ENCODE results near the gene SHISA6.

Gene SHISA6

GRCh38 chr17:11539637-11540036 is 298.6 kb downstream of the SHISA6 start:
- DNase-seq (ENCODE audit: low spot score): no peak

DNA sequence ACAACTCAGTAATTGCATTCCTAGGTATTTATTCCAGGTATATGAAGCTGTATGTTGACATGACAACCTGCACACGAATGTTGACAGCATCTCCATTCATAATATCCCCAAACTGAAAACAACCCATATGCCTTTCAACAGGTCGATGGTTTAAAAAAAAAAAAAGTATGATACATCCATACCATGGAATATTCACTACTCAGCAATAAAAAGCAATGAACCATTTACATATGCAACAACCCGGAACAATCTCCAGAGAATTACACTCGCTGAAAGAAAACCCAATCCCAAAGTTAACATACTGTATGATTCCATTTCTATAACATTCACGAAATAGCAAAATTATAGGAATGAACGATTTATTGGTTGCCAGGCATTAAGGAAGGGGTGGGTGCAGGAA is 304.0 kb downstream of the SHISA6 start:
- DNase-seq (ENCODE audit: low spot score): no peak

DNA sequence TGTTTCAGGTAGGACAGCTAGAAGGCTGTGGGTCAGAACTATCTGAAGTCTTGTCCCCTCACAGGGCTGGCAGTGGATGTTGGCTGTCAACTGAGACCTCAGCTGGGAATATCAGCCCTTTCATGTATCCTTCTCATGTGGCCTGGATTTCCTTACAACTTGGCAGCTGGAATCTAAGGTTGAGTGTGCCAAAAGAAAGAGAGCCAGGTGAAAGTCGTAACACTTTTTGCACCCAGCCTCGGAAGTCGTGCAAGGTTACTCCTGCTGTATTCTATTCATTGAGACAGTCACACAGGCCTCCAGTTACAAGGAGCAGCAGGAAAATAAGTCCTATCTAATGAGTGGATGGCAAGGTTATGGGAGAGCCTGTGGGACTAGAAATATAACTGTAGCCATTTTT is 304.7 kb downstream of the SHISA6 start:
- DNase-seq (ENCODE audit: low spot score): no peak

DNA sequence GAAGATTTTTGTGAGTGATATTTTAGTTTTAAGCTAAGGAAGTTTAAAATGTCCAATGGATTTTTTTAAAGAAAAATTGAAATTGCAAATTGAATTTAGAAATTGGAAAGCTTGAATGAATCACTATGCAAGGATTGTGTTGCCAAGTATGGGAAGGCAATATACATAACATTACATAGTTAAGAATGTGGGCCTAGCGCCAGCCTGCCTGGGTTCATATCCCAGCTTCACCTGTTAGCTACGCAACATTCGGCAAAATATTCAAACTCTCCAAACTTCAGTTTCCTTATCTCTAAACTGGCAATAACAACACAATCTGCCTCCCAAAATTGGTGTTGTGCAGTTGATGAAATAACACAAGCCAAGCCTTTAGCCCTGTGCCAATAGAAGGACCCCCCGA is 306.8 kb downstream of the SHISA6 start:
- no peak for DNase-seq (ENCODE audit: low spot score)

DNA sequence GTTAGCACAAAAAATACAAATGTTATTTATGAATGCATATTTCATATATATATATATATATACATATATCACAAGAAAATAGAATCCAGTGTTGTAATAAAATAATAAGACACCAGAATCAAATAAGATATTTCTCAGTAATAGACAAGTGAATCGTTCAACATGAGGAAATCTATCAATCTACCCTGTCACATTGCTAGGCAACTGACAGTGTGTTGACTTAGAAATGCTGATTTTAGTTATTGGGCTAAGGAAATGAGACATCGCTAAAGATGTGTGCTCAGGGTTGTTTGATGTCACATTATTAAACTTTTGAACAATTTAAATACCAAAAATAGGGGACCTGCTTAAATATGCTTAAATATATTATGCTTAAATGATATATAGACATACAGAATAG is 307.4 kb downstream of the SHISA6 start:
- no peak for DNase-seq (ENCODE audit: low spot score)

DNA sequence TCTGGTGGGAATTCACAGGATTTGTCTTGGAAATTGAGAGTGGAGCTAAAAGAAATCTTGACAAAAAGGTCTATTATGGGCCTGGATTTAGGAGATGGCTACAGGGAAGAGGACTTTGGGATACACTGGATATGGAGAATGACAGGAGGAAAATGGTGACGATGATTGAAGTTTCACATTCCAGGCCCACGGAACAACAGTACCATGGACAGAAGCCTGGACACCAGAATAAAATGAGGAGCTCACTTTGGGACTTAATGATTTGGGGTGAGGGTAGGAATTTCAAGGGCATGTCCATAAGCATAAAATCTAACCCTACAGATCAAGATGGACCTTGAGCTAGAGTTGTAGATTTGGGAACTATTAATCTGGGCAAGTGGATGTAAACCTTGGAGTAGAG is 309.4 kb downstream of the SHISA6 start:
- no peak for DNase-seq (ENCODE audit: low spot score)

GRCh38 chr17:11551442-11551841 is 310.4 kb downstream of the SHISA6 start:
- no peak for DNase-seq (ENCODE audit: low spot score)

GRCh38 chr17:11553135-11553534 is 312.1 kb downstream of the SHISA6 start:
- DNase-seq (ENCODE audit: low spot score): no peak

DNA sequence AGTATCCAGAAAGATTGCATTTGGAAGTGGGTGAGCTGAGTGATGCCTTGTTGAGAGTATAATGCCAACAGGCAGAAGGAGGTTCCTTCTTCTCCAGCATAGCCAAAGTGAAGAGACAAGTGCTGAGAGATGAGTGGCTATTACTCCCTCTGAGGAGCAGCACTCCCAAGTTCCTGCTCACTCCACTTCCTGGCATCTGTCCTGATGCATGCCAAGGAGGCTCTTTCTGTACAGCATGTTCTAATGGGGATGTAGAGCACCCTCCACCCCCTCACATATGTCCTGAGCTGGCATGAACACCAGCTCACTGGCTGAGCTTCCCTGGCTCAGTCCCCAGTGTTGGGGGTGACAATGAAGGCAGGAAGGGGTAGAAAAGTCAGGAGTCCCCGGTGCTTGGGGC is 313.0 kb downstream of the SHISA6 start:
- DNase-seq (ENCODE audit: low spot score): no peak

DNA sequence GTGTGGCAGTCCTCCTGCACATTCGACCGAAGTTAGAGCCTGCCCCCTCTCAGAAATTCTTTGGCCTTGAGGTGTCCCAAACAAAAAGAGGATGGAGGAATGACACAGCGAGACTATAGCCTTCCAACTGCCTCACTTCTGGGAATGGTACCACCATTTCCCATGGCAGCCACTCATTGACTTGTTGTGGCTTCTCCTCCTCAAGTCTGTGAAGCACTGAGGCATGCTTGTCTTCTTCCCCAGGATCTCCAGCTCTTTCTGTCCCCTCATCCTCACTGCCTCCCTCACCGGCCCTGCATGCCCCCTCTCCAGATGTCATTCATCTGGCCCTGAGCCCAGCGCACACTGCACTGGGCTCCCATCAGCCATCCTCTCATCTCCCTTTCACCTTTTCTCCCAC is 313.5 kb downstream of the SHISA6 start:
- DNase-seq (ENCODE audit: low spot score): no peak

DNA sequence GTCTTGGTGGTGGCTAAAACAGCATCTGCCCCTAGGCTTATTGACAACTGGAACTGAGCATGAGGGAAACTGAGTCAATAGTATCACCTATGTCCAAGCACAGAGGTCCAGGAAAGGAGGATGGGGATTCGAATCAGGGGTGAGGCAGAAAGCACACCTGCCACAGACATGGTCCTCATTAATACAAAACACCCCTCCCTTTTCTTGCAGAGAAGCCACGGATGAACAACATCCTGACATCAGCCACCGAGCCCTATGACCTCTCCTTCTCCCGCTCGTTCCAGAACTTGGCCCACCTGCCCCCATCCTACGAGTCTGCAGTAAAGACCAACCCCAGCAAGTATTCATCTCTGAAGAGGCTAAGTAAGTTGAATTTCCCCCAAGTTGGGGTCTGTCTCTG is 314.5 kb downstream of the SHISA6 start:
- DNase-seq (ENCODE audit: low spot score): no peak

DNA sequence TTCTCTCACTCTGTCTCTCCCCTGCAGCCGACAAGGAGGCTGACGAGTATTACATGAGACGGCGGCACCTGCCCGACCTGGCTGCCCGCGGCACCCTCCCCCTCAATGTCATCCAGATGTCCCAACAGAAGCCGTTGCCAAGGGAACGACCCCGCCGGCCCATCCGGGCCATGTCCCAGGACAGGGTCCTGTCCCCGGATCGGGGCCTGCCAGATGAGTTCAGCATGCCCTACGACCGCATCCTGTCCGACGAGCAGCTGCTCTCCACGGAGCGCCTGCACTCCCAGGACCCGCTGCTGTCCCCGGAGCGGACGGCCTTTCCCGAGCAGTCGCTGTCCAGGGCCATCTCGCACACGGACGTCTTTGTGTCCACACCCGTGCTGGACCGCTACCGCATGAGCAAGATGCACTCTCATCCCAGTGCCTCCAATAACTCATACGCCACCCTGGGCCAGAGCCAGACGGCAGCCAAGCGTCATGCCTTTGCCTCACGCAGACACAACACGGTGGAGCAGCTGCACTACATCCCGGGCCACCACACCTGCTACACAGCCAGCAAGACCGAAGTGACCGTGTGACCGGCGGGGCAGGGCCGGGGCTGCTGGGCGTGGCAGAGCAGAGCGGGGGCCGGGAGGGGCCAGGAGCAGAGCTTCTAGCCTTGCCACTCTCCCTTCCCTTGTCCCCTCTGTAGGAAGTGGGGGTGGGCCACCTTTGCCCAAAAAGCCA is 316.9 kb downstream of the SHISA6 start:
- no peak for DNase-seq (ENCODE audit: low spot score)

DNA sequence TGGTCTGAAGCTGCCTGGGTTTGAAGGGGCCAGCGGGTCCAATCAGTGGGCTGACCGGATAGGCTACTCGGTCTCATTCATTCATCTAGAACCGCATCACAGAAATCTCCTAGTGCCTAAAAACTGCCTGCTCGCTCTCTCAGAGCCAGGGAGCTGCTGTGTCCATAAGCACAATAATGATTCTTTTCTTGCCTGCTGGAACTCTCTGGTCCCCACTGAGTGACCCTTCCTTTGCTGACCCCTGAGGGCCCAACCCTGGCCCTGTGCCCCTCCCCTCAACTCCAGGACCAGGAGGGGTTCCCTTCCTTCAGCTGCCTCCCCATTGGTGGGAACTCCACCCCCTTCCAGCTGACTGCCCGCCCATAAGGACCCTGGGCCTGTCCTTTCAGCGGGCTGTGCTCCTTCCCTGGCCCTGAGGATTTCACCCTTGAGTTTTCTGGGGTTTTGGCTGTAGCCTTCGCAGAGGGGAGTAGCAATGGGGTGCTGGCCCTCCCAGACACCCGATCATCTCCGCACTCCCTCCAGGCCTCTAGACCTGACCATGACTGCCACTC is 317.7 kb downstream of the SHISA6 start:
- DNase-seq (ENCODE audit: low spot score): no peak

DNA sequence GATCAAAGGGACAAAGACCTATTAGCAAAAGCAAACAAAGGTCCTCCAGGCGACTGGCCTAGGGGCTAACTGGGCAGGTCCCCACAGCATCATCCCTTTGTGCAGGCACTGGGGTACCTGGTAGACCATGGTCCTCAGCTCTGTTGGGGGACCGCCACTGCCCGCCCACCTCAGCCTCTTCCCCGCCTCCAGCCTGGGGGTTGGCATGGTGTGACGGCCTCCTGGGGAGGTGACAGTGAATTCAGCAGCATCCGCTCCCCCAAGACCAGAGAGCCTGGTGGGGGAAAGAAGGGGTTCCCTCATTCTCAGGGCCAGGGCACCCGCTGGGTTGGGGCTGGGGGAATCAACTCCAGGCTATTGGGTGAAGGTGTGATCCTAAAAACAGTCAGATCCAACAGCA is 318.6 kb downstream of the SHISA6 start:
- no peak for DNase-seq (ENCODE audit: low spot score)

GRCh38 chr17:11561281-11561680 is 320.3 kb downstream of the SHISA6 start:
- DNase-seq (ENCODE audit: low spot score): no peak

- DNase-seq (ENCODE audit: low spot score): no peak
Observed at GRCh38 chr17:11561702-11562101, 320.7 kb downstream of the SHISA6 start.

DNA sequence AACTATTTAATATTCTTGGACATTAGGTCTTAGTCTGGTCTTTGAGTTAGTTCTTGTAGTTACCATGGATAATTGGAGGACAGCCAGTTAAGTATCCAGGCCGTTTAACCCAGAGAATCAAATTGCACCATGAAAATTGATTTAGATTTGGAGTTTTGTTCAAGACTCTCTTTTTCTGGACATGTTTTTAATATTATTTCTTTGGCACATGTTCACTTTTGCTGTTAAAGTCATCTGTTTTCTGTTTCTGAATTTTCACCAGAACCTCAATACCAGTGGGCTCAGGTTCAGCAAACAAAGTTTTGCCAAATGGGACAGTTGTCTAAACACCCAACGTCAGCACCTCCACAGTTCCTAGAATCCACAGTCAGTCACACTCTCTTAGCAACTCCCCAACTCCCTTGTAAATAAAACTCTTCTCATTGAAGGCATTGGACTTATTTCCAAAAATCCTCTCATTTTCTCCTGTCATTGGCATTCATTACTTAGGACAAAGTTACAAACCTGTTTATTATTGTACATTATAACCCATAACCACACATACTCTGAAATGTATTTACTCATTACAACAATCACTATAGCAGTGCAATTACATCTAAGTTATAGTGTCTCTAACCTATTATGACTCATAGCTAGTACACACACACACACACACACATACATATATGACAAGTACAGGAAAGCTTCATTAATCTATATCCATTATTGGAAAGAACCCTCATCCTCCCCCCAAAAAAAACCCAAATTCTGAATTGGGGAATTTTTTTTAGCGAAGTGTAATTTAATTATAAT is 323.8 kb downstream of the SHISA6 start:
- DNase-seq (ENCODE audit: low spot score): no peak

DNA sequence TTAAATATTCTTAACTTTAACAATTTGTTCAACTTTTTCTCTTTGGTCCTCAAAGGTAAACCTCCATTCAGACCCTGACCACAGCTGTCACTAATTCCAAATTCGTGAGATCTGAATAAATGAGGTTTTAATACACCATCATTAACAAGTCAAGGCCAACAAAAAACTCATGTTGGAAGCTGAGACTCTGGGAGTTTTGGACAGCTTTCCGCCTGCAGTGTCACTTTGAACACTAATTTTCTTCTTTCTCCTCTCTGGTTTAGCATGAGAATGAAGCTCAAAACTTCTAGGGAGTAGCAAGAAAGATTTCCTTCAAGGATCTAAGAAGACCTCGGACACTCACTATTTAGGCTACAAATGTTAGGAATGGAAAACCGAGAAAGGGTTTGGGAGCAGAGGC is 324.6 kb downstream of the SHISA6 start:
- no peak for DNase-seq (ENCODE audit: low spot score)

DNA sequence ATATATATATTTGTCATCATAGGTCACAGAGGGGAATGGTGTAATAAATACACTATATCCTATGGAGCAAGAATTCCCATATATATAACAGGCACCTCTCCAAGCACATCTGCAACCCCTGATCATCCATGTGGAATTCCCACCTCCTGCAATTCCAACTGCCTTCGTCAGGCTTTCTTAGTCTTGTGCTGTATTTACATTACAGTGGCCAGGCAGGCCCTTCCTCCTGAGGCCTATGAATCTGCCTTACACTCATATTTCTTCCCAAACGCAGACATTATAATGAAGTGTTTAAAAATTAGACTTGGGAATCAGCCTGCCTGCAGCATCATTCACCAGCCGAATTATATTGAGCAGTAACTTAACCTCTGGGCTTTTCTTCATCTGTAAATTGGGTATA is 338.0 kb downstream of the SHISA6 start:
- no peak for DNase-seq (ENCODE audit: low spot score)

- DNase-seq (ENCODE audit: low spot score): no peak
Observed at GRCh38 chr17:11580677-11581076, 339.7 kb downstream of the SHISA6 start.

DNA sequence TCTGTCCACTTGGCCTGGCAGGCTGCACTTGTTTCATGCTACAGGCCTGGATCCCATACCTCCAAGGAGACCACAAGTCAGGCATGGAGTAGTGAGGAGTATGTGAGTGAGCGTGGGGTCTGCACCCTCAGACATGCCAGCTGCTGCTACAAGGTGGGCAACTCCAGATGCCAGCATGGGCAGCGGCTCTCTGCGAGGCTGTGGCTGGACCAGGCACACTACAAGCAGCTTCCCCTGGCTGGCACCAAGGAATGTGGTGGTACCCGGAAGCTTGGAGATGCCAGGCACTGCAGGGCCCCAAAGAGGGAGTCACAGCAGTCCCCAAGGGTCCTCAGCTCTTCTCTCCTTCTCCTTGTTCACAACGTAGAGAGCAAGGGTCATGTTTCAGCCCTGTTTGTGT is 341.2 kb downstream of the SHISA6 start:
- DNase-seq (ENCODE audit: low spot score): no peak

- no peak for DNase-seq (ENCODE audit: low spot score)
Observed at GRCh38 chr17:11583306-11583992, 342.4 kb downstream of the SHISA6 start.

- no peak for DNase-seq (ENCODE audit: low spot score)
Observed at GRCh38 chr17:11589716-11590115, 348.7 kb downstream of the SHISA6 start.
